CD4-positive, alpha-beta T cell treated with Interleukin-10 for 1 hour (primary cell): Measurements from ENCODE around the gene UTP18.
A peak's percentile ranks its signal among the peaks of the same experiment; 100 is the strongest.
"Not testable (repeated sequence)": the region's sequence is repeated elsewhere in the genome, so short reads cannot be mapped to it uniquely, and the experiment has no call there.

Experiments
- DNase-seq: peaks from one replicate; pipeline ENCODE4 v3.0.0-alpha.2; 2020

UTP18 gene

GRCh38 chr17:51260237-51261023 lies at the start of gene UTP18:
Gene UTP18 (plus strand): TSS chr17:51260546. CDS start chr17:51260585, 39 bp downstream.
- DNase-seq = peak; percentile 97

- DNase-seq = no peak
These were observed 45.4 kb upstream of the UTP18 start for GRCh38 chr17:51214920-51215319.

- DNase-seq = no peak
These were observed 42.4 kb upstream of the UTP18 start for GRCh38 chr17:51217946-51218345.

GRCh38 chr17:51221322-51221721 lies 39.0 kb upstream of the UTP18 start:
- DNase-seq = no peak

- no peak for DNase-seq
These were observed 35.7 kb upstream of the UTP18 start for GRCh38 chr17:51224402-51225262.

GRCh38 chr17:51225523-51225922 lies 34.8 kb upstream of the UTP18 start:
- not testable (repeated sequence) for DNase-seq

GRCh38 chr17:51228161-51228560 lies 32.2 kb upstream of the UTP18 start:
- no peak for DNase-seq

- DNase-seq = no peak
These were observed 30.5 kb upstream of the UTP18 start for GRCh38 chr17:51229889-51230288.

- no peak for DNase-seq
These were observed 30.0 kb upstream of the UTP18 start for GRCh38 chr17:51230306-51230705.

- DNase-seq = no peak
These were observed 28.3 kb upstream of the UTP18 start for GRCh38 chr17:51231999-51232398.

- no peak for DNase-seq
These were observed 26.2 kb upstream of the UTP18 start for GRCh38 chr17:51234162-51234561.

GRCh38 chr17:51238255-51238887 lies 22.0 kb upstream of the UTP18 start:
- no peak for DNase-seq

GRCh38 chr17:51240275-51240674 lies 20.1 kb upstream of the UTP18 start:
- DNase-seq = no peak

- DNase-seq = no peak
These were observed 16.3 kb upstream of the UTP18 start for GRCh38 chr17:51244041-51244440.

GRCh38 chr17:51245535-51245934 lies 14.8 kb upstream of the UTP18 start:
- DNase-seq = no peak

- DNase-seq = no peak
These were observed 10.0 kb upstream of the UTP18 start for GRCh38 chr17:51250314-51250840.

GRCh38 chr17:51251010-51251409 lies 9.3 kb upstream of the UTP18 start:
- no peak for DNase-seq

- DNase-seq = no peak
These were observed 4.7 kb upstream of the UTP18 start for GRCh38 chr17:51255673-51256072.

- DNase-seq = no peak
These were observed 4.2 kb upstream of the UTP18 start for GRCh38 chr17:51256101-51256500.

- no peak for DNase-seq
These were observed 2.9 kb upstream of the UTP18 start for GRCh38 chr17:51257150-51258081.

- no peak for DNase-seq
These were observed 1.4 kb upstream of the UTP18 start for GRCh38 chr17:51258756-51259563.
